Measurements from ENCODE around the gene LIMD2.

DNA sequence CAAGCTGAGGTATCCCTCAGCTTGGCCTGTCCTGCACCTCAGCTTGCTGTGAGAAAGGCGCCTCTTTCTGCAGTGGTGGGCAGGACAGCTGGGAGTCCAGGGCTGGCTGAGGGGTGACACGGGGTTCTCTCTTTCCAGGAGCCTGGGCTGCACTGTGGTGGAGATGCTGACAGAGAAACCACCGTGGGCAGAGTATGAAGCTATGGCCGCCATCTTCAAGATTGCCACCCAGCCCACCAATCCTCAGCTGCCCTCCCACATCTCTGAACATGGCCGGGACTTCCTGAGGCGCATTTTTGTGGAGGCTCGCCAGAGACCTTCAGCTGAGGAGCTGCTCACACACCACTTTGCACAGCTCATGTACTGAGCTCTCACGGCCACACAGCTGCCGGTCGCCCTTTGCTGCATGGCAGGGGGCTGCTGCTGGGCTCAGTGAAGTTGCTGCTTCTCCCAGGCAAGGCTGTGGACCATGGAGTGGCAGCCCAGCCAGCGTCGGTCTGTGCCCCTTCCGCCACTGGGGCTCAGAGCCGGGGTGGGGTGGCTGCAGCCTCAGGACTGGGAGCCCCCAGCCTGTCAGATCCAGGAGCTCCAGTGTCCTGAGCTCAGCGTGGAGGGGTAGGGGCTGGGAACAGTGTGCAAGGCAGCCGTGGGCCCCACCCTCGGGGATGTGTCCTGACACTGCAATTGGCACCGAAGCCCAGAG is 6.4 kb downstream of the LIMD2 start:
- no peak for TF ChIP-seq EP300 (IDR thresholded peaks at IDR 0.05; ENCODE audit: low read depth)
- TF ChIP-seq POLR2A (IDR thresholded peaks at IDR 0.05) = no peak

Data from transverse colon (tissue), 1 donor.